Measurements from ENCODE around the gene DHX57.
"Not testable (repeated sequence)": the region's sequence is repeated elsewhere in the genome, so short reads cannot be mapped to it uniquely, and the experiment has no call there.

Gene DHX57

DNA sequence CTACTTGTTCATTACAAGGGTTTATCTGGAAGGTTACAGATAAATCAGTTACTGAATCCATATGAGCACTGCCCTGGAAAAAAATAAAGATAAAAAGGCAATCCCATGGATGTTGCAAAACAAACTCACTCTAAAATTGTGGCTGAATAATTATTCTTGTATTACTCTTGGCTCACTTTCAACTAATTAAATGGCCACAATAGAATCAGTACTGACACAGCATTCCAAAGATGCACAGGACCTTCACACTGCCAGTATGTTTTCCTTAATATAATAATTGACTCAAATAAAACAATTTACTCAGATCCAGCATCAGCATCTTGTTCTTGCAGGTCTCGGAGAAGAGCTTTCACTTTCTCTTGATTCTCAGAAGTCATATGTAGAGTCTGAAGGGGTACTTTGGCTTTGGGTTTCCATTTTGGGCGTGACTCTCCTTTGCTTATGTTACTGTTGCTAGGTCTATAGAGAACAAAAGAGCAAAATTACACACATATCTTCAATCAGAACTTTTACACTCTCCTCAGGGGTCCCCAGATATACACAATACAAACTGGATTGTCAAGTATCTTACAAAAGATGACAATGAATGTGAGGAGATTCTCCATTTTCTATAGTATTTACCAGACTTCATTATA, 12.6 kb downstream of the DHX57 start:
- no peak for DNase-seq (ENCODE audit: low read depth)

GRCh38 chr2:38862476-38862875, 13.3 kb downstream of the DHX57 start:
- no peak for DNase-seq (ENCODE audit: low read depth)

GRCh38 chr2:38856165-38856564, 19.6 kb downstream of the DHX57 start:
- no peak for DNase-seq (ENCODE audit: low read depth)

- DNase-seq (ENCODE audit: low read depth), result no peak
These were observed 25.7 kb downstream of the DHX57 start for GRCh38 chr2:38850045-38850444.

DNA sequence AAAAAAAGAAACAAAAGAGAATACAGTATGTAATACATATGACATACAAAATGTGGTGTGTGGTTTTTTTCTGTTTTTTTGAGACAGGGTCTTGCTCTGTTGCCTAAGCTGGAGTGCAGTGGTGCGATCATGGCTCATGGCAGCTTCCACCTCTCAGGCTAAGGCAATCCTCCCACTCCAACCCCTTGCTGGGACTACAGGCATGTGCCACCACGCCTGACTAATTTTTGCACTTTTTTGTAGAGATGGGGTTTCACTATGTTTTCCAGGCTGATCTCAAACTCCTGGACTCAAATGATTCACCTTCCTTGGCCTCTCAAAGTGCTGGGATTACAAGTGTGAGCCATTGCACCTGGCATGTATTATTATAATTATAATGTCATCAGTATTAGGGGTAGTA, 38.9 kb downstream of the DHX57 start:
- DNase-seq (ENCODE audit: low read depth), result no peak

- no peak for DNase-seq (ENCODE audit: low read depth)
These were observed 39.7 kb downstream of the DHX57 start for GRCh38 chr2:38835990-38836389.

DNA sequence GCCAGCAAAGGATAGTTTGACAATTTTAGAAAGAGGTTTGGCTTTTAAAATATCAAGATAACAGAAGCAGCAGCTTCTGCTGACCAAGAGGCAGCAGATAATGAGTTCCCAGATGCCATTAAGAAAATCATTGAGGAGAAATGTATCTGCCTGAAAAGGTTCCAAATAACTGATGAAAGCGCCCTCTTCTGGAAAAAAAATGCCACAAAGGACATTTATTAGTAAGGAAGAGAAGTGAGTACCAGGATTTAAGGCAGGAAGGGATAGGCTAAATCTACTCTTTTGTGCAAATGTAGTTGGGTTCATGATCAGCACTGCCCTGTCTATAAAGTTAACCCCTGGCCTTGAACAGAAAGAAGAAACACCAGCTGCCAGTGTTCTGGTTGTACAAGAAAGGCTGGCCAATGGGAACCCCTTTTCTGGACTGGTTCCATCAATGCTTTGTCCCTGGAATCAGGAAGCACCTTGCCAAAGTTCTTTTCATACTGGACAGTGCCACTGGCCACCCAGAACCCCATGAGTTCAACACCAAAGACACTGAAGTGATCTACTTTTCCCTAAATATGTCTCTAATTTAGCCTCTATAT, 40.6 kb downstream of the DHX57 start:
- no peak for DNase-seq (ENCODE audit: low read depth)

DNA sequence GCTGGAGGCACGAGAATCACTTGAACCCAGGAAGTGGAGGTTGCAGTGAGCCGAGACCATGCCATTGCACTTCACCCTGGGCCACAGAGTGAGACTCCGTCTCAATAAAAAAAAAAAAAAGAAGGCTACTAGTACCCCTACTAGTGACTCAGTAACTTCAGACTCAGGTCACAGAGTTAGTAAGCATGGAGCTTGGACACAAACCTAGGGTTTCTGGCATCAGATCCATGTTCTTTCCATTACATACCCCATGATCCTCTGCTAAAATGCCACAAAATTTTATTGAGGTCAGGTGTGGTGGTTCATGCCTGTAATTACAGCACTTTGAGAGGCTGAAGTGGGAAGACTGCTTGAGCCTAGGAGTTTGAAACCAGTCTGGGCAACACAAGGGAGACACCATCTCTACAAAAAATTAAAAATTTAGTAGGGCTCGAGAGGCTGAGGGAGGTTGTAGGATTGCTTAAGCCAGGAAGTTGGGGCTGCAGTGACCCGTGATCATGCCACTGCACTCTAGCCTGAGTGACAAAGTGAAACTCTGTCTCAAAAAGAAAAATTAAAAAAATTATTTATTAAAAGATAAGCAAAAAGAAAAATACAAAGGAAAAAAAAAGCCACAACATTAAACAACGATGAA, 45.1 kb downstream of the DHX57 start:
- no peak for DNase-seq (ENCODE audit: low read depth)

GRCh38 chr2:38829971-38830370, 45.8 kb downstream of the DHX57 start:
- no peak for DNase-seq (ENCODE audit: low read depth)

DNA sequence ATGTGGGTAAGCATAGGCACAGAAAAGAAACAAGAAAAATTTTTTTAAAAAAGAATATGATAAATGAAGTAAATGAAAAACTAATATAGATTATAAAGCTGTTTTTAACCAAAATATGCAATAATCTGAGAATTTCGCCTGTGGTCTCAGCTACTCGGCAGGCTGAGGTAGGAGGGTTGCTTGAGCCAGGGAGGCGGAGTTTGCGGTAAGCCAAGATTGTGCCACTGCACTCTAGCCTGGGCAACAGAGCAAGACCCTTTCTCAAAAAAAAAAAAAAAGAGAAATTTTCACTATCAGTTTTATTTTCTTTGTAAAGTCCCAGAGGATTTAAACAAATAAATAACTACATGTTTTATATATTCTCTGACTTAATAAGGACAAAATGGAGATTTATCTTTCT, 47.3 kb downstream of the DHX57 start:
- DNase-seq (ENCODE audit: low read depth), result no peak

DNA sequence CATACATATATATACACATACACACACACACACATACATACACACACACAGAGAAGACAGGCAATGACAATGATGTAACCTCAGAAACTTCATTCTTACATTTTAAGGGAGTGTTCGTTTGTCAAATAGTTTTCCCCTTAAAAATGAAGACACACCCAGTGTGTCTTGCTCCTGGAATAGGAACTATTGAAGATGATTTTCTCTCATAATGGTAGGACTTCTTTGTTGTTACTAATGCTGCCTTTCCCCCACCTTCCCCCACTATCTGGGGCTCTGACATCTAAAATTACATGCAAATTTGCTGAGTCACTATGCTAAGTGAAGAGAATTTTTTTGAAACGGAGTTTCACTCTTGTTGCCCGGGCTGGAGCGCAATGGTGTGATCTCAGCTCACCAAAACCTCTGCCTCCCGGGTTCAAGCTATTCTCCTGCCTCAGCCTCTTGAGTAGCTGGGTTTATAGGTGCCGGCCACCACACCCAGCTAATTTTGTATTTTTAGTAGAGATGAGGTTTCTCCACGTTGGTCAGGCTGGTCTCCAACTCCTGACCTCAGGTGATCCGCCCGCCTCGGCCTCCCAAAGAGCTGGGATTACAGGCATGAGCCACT, 48.1 kb downstream of the DHX57 start:
- not testable (repeated sequence) for DNase-seq (ENCODE audit: low read depth)

DNA sequence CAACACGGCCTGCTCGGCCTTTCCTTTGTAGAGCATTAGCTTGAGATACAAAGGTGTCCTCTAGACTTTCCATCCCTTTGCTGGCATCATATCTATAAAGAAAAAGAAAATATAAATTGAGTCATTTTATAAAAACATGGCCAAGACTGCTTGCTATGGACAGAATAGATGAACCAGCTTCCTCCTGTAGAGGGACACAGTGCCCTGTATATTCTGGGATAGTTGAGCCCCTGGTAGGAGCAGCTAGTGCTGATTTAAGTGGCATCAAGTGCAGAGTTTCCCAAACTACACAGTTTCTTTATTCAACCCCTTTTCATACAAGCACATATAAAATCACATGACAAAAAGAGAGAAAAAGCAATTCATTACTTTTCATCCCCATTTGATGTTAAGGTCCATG, 49.8 kb downstream of the DHX57 start:
- DNase-seq (ENCODE audit: low read depth), result no peak

DNA sequence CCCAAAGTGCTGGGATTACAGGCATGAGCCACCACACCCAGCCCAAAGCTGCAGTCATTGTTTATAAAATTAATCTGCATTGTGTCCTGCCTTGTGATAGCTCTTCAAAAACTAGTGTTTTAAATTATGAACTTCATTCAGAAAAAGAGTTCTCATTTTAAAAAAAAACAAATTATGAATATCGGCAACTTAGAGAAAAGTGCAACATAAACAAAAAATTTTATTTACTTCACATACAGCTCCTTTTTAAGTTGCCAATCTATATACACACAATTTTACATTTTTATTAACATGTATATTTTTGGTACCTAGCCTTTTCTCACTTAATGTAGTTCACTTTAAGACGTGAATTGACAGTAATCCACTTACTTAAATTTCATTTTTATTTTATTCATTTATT, 50.8 kb downstream of the DHX57 start:
- DNase-seq (ENCODE audit: low read depth), result no peak

DNA sequence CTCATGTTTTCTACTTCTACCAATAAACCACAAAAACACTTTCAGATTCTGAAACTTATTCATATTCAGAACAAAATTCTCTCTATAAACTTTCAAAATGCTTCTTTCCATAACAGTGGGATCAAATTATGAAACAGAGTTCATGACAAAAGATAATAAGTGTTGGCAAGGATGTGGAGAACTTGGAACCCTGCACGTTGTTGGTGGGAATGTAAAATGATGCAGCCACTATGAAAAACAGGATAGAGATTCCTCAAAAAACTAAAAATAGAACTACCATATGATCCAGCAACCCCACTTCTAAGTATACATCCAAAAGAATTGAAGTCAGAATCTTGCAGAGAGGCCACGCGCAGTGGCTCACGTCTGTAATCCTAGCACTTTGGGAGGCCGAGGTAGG, 52.3 kb downstream of the DHX57 start:
- DNase-seq (ENCODE audit: low read depth), result no peak

DNA sequence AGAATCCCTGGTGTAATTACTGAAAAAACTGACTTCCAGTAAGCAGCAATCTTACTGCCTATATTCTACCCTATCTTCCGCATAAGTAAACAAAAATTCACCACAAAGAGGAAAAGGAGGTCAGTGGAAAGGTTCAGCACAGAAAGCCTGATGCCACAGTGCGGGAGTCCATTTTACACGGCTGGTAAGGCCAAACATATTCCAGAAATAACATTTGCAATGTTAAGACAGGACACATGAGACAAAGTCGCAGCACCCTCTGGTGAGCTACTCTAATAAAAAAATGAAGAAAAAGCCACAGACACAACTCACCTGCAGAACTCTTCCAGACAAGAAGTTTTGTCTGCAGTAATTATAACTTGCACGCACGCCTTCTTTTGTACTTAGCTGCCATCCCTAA, 57.2 kb downstream of the DHX57 start:
- no peak for DNase-seq (ENCODE audit: low read depth)

- no peak for DNase-seq (ENCODE audit: low read depth)
These were observed 59.8 kb downstream of the DHX57 start for GRCh38 chr2:38815936-38816335.

- DNase-seq (ENCODE audit: low read depth), result no peak
These were observed 65.2 kb downstream of the DHX57 start for GRCh38 chr2:38810488-38810887.

GRCh38 chr2:38808677-38809076, 67.1 kb downstream of the DHX57 start:
- no peak for DNase-seq (ENCODE audit: low read depth)

DNA sequence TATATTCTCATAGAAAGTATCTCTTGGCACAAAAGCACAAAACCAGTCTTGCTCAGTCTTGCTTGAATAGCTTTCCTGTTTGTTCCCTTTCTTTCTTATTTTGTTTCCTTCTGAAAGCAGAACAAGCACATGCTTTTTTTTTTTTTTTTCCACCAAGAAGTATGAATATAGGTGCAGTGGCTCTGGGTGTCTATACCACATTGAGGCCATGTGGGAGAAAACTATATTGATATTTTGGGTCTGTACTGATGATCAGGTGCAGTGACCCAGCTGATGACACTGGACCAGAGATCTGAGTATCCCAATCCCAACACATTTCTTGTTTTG, 69.0 kb downstream of the DHX57 start:
- DNase-seq (ENCODE audit: low read depth), result no peak

DNA sequence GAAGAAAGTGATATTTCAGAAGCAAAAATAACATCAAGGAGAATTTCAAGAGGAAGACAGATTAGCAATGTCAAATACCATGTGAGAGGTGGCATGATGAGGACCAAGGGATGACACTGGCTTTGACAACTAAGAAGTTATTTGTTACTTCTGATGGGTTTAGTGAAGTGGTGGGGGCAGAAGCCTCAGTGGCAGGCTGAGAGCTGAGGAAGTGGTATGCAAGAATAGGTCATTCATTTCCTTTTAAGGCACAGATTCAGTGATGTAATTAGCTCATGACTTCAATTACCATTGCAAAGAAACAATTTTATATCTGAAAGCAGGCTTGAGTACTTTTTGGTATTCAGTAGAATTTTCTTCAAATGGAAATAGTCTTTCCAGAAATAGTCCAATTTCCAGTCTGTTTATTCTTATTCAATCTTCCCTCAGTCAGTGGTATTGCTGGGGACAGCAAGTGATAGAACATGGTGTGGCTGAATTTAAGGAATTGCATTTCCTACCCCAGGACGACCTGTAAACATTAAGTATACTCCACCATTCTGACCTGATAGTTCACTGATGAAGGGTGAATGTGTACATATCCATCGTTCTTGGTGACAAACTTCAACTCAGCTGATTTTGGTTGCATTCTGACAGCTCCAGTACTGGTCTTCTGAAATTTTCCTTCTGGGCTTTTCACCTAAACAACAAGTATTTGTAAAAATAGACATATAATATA, 69.6 kb downstream of the DHX57 start:
- DNase-seq (ENCODE audit: low read depth), result no peak

DNA sequence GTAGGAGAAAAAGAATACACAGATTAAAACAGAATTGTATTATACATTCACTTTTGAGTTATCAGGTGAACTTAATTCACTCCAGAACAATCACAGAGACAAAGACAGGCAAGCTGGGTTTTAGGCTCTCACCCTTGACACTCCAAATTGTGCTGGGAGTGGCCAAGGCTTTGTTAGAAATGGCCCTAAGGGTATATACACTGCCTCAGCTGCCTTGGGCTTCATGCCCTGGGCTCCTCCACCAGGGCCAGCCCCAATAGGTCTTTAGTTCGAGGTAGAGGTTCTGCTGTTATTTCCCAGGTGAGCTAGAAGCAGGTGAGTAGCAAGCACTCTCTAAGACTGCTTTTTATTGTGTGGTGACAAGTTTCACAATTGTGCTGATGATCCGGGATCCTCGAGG, 77.8 kb downstream of the DHX57 start:
- no peak for DNase-seq (ENCODE audit: low read depth)

DNA sequence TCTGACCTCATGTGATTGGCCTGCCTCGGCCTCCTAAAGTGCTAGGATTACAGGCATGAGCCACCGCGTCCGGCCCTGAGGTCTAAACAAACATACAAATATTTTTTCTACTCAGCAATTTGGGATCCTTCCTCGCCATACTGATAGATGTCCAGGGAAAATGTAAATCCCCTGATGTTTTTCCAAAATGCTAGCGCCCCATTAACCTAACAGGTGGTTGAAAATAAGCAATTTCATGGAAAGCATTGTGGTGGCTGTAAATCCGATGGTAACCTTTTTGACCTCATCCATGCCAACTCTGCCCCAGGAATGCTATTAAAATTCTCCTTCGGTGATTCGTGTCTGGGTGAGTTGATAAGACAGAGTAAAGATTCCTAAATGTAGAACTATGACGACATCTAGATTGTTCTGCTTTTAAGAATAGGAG, 78.5 kb downstream of the DHX57 start:
- DNase-seq (ENCODE audit: low read depth), result no peak

GRCh38 chr2:38795016-38795415, 80.7 kb downstream of the DHX57 start:
- not testable (repeated sequence) for DNase-seq (ENCODE audit: low read depth)
